ENCODE measurements around the gene ACBD4.

ACBD4 gene

DNA sequence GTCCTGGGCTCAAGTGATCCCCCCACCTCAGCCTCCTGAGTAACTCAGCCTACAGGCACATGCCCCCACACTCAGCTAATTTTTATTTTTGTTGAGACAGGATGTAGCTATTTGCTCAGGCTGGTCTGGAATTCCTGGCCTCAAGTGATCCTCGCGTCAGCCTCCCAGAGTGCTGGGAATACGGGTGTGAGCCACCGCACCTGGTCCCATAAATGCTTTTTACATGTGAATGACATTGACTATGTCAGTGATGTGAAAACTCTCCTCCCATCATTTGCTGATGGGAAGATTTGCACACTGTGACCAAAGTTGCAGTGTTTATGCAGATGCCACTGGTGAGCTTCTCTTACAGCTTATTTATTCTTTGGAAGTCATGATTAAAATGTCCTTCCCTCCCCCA, 18.2 kb upstream of the ACBD4 start:
- TF ChIP-seq, protein P1, sequence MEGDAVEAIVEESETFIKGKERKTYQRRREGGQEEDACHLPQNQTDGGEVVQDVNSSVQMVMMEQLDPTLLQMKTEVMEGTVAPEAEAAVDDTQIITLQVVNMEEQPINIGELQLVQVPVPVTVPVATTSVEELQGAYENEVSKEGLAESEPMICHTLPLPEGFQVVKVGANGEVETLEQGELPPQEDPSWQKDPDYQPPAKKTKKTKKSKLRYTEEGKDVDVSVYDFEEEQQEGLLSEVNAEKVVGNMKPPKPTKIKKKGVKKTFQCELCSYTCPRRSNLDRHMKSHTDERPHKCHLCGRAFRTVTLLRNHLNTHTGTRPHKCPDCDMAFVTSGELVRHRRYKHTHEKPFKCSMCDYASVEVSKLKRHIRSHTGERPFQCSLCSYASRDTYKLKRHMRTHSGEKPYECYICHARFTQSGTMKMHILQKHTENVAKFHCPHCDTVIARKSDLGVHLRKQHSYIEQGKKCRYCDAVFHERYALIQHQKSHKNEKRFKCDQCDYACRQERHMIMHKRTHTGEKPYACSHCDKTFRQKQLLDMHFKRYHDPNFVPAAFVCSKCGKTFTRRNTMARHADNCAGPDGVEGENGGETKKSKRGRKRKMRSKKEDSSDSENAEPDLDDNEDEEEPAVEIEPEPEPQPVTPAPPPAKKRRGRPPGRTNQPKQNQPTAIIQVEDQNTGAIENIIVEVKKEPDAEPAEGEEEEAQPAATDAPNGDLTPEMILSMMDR (IDR thresholded peaks at IDR 0.05; ENCODE audit: control insufficient read depth, insufficient read depth, low read depth, low read length, missing control alignments) = no peak
- H3K4me3 ChIP-seq (ENCODE audit: control insufficient read depth, low read depth, low read length) = no peak overlapping the region
- no peak for DNase-seq (ENCODE audit: low read depth)

DNA sequence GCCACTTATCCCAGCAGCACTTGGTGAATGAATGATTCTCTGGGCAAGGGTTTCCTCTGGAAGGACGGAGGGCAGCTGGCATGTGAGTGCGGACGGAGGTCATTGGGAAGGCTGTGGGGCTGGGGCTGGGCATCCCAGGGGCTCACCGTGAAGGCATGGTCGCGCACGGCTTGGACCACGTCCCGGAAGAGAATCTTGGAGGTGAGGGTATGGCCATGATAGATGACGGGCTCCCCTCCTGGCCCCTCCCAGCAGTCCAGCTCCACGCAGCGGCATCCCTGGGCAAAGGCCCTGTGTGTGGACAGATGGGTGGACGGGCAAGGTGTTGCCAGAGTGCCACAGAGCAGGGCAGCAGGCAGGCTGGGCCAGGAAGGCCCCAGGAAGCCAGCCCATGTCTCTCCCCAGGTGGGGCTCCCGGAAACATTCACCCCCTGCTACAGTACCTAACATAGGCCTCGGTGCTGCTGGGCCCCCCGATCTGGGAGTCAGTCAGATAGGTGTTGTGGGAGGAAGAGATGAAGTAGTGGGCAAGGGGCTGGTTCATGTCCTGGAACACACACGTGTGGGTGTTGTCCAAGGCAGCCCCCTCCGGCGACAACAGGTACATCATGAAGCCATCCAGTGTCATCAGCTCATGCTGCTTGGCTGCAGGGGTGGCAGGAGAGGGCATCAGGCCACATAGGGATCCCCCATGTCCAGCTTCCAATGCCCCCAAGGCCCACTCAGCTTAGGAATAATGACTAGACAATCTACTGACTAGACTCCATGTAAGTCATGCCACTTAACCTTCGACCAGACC, 17.4 kb upstream of the ACBD4 start:
- TF ChIP-seq, protein P1 (IDR thresholded peaks at IDR 0.05; ENCODE audit: control insufficient read depth, insufficient read depth, low read depth, low read length, missing control alignments) = no peak
- DNase-seq (ENCODE audit: low read depth) = no peak
- no peak overlapping the region for H3K4me3 ChIP-seq (ENCODE audit: control insufficient read depth, low read depth, low read length)

DNA sequence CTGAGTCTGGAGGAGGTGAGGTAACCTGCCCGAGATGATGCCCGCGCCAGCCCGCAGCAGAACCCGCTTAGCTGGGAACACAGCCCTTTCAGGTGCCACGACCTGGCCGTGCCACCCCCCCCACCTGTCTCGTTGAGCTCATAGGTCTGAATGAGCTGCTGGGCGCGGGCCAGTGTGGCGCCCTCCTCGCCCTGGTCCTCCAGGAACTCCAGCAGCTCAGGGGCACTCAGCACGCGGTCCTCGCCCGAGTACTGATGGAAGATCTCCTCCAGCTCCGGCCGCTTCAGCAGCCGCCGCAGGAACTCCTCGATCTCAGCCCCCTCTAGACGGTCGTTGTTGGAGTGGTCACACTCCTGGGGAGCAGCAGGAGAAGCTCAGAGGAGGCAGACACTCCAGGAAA, 16.8 kb upstream of the ACBD4 start:
- TF ChIP-seq, protein P1 (IDR thresholded peaks at IDR 0.05; ENCODE audit: control insufficient read depth, insufficient read depth, low read depth, low read length, missing control alignments) = no peak

DNA sequence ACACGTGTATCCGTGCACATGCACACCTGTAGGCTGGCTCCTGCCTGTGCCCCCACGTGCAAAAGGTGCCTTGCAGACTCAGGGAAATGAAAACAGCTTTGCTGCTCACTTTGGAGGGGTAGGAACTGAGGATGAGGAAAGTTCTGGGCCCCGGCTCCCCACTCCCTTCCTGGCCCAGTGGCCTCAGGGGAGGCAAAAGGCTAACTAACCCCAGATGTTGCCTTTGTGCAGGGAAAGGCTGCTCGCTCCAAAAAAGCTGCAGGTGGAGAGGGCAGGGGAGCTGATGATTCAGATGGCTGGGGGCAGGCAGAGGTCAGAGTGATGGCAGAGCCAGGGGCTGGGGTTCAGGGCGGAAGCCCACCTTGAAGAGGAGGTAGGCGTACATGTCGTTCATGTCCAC, 15.5 kb upstream of the ACBD4 start:
- TF ChIP-seq, protein P1 (IDR thresholded peaks at IDR 0.05; ENCODE audit: control insufficient read depth, insufficient read depth, low read depth, low read length, missing control alignments) = no peak
- no peak overlapping the region for H3K4me3 ChIP-seq (ENCODE audit: control insufficient read depth, low read depth, low read length)
- DNase-seq (ENCODE audit: low read depth) = no peak

More for the DNA sequence above, 16.8 kb upstream of the ACBD4 start:
- no peak overlapping the region for H3K4me3 ChIP-seq (ENCODE audit: control insufficient read depth, low read depth, low read length)
- no peak for DNase-seq (ENCODE audit: low read depth)

DNA sequence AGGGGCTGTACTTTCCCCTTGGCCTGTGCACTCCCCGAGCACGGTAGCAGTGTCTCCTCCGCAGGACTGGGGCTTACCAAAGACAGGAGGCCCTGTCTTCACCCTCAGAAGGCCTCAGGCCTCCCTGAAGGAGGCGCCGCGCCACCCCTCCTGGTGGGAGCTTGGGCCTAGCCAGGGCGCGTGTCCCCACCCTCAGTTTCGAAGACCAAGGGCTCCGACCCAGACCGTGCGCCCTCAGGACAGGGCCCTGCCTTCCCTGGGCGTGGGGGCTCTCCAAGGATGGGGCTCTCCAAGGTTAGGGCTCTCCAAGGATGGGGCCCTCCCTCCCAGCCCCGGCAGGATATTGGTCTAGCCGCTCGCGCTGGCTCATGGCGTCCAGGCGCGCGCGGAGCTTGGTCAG, 14.9 kb upstream of the ACBD4 start:
- no peak for DNase-seq (ENCODE audit: low read depth)
- TF ChIP-seq, protein P1 (IDR thresholded peaks at IDR 0.05; ENCODE audit: control insufficient read depth, insufficient read depth, low read depth, low read length, missing control alignments) = no peak
- no peak overlapping the region for H3K4me3 ChIP-seq (ENCODE audit: control insufficient read depth, low read depth, low read length)

DNA sequence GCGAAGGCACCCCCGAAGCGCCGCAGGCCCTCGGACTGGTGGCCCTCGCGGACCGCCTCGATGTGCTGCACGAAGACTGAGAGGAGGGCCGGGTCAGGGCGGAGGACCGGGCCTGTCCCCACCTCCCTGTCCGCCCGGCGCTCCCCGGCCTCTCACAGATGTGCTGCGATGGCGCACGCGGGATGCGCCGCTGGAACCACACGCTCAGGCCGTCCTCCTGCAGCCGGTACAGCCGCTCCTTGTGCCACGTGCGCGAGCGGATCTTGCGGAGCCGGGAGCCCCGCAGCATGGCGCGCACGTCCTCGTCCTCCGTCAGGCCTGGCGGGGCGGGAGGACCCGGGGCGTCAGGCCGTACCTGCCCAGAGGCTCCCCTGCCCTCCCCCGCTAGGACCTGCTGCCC, 14.4 kb upstream of the ACBD4 start:
- H3K4me3 ChIP-seq (ENCODE audit: control insufficient read depth, low read depth, low read length) = no peak overlapping the region
- TF ChIP-seq, protein P1 (IDR thresholded peaks at IDR 0.05; ENCODE audit: control insufficient read depth, insufficient read depth, low read depth, low read length, missing control alignments) = no peak

More for the DNA sequence above, 14.4 kb upstream of the ACBD4 start:
- no peak for DNase-seq (ENCODE audit: low read depth)
